Measurements from ENCODE around the gene GSTA3.
"Not testable (repeated sequence)": the region's sequence is repeated elsewhere in the genome, so short reads cannot be mapped to it uniquely, and the experiment has no call there.

GSTA3 gene

GRCh38 chr6:52909531-52909930, at the start of gene GSTA3:
Gene GSTA3, minus strand, starts transcription at chr6:52909698. Its CDS starts 3,864 bp downstream, at chr6:52905834.
- DNase-seq (ENCODE audit: low read depth) = no peak
- no peak for TF ChIP-seq CTCF (IDR thresholded peaks at IDR 0.05; ENCODE audit: insufficient read depth, low read depth, low read length, missing control alignments)
- no peak within 1 kb of the TSS for H3K4me3 ChIP-seq (ENCODE audit: low read depth, low read length)

- no peak for TF ChIP-seq CTCF (IDR thresholded peaks at IDR 0.05; ENCODE audit: insufficient read depth, low read depth, low read length, missing control alignments)
- H3K4me3 ChIP-seq (ENCODE audit: low read depth, low read length) = no peak overlapping the region
Observed at GRCh38 chr6:52958546-52959255, 49.2 kb upstream of the GSTA3 start.

GRCh38 chr6:52955871-52956270, 46.4 kb upstream of the GSTA3 start:
- TF ChIP-seq CTCF (IDR thresholded peaks at IDR 0.05; ENCODE audit: insufficient read depth, low read depth, low read length, missing control alignments) = no peak
- H3K4me3 ChIP-seq (ENCODE audit: low read depth, low read length) = no peak overlapping the region
- DNase-seq (ENCODE audit: low read depth) = no peak

More at GRCh38 chr6:52958546-52959255, 49.2 kb upstream of the GSTA3 start:
- DNase-seq (ENCODE audit: low read depth) = no peak

GRCh38 chr6:52953911-52954839, 44.7 kb upstream of the GSTA3 start:
- H3K4me3 ChIP-seq (ENCODE audit: low read depth, low read length) = no peak overlapping the region
- TF ChIP-seq CTCF (IDR thresholded peaks at IDR 0.05; ENCODE audit: insufficient read depth, low read depth, low read length, missing control alignments) = no peak
- DNase-seq (ENCODE audit: low read depth) = peak; percentile 8

GRCh38 chr6:52946306-52946705, 36.8 kb upstream of the GSTA3 start:
- no peak for DNase-seq (ENCODE audit: low read depth)
- no peak for TF ChIP-seq CTCF (IDR thresholded peaks at IDR 0.05; ENCODE audit: insufficient read depth, low read depth, low read length, missing control alignments)

GRCh38 chr6:52942821-52943220, 33.3 kb upstream of the GSTA3 start:
- DNase-seq (ENCODE audit: low read depth) = not testable (repeated sequence)

More at GRCh38 chr6:52946306-52946705, 36.8 kb upstream of the GSTA3 start:
- no peak overlapping the region for H3K4me3 ChIP-seq (ENCODE audit: low read depth, low read length)

GRCh38 chr6:52942221-52942620, 32.7 kb upstream of the GSTA3 start:
- no peak for DNase-seq (ENCODE audit: low read depth)
- TF ChIP-seq CTCF (IDR thresholded peaks at IDR 0.05; ENCODE audit: insufficient read depth, low read depth, low read length, missing control alignments) = no peak

More at GRCh38 chr6:52942821-52943220, 33.3 kb upstream of the GSTA3 start:
- H3K4me3 ChIP-seq (ENCODE audit: low read depth, low read length) = not testable (repeated sequence)

More at GRCh38 chr6:52942221-52942620, 32.7 kb upstream of the GSTA3 start:
- no peak overlapping the region for H3K4me3 ChIP-seq (ENCODE audit: low read depth, low read length)

Data from GM12865 (cell line).